WTC11 (cell line): ENCODE results near the gene UBE2M. TPM values are rescaled to one million over a fixed set of nuclear protein-coding genes. Genes with fewer than 3 reads are reported as not detected.

Source experiments
- ATAC-seq: fragments of 200-7000 bp; cut with Tn5 transposase; 2 replicates; pipeline ENCODE4 v1.10.0; 2021; ENCODE audit warnings: mild to moderate bottlenecking, moderate library complexity
- CTCF ChIA-PET: fragments of 300-600 bp; sonication (Branson Sonifier 250); formaldehyde crosslinking; loops from one replicate; lab custom pipeline; 2021; ENCODE audit warnings: antibody characterized with exemption; lab: Charles Lee
- POLR2A ChIA-PET: fragments of 350-600 bp; sonication (Branson Sonifier 250); formaldehyde crosslinking; loops from one replicate; lab custom pipeline; 2021; ENCODE audit warnings: antibody characterized with exemption; lab: Charles Lee
- DNase-seq: peaks from one replicate; pipeline ENCODE4 v3.0.0; 2021; ENCODE audit warnings: low spot score
- H3K27ac Mint-ChIP-seq: 2 replicates; pipeline ENCODE4 v1.8.0; 2021; ENCODE audit warnings: mixed read lengths
- H3K27me3 Mint-ChIP-seq: 2 replicates; pipeline ENCODE4 v1.8.0; 2021; ENCODE audit warnings: low read depth, mild to moderate bottlenecking, moderate library complexity, mixed read lengths
- H3K36me3 Mint-ChIP-seq: 2 replicates; pipeline ENCODE4 v1.8.0; 2021; ENCODE audit warnings: mixed read lengths
- H3K4me1 Mint-ChIP-seq: 2 replicates; pipeline ENCODE4 v1.8.0; 2022; ENCODE audit warnings: mixed read lengths
- H3K4me3 Mint-ChIP-seq: 2 replicates; pipeline ENCODE4 v1.8.0; 2021; ENCODE audit warnings: mild to moderate bottlenecking, moderate library complexity, mixed read lengths
- H3K9me3 Mint-ChIP-seq: 2 replicates; pipeline ENCODE4 v1.8.0; 2021; ENCODE audit warnings: mixed read lengths
- AR ChIP-seq: fragments of 250-450 bp; sonication (Bioruptor Pico); IDR thresholded peaks from 2 replicates; pipeline ENCODE4 v1.9.0; 2021; ENCODE audit warnings: mild to moderate bottlenecking
- CDX4 ChIP-seq: fragments of 250-450 bp; sonication (Bioruptor Pico); IDR thresholded peaks from 2 replicates; pipeline ENCODE4 v1.9.0; 2021; ENCODE audit warnings: moderate library complexity, mild to moderate bottlenecking, inconsistent platforms, borderline replicate concordance
- CTCF ChIP-seq: fragments of 200-600 bp; IDR thresholded peaks from 2 replicates; pipeline ENCODE4 v1.8.0; 2022; ENCODE audit warnings: antibody characterized with exemption
- ELF4 ChIP-seq: sonication (generic); formaldehyde crosslinking; IDR thresholded peaks from 2 replicates; pipeline ENCODE4 v1.8.1; 2022; ENCODE audit warnings: low read depth, mild to moderate bottlenecking, moderate library complexity, missing genetic modification reagents
- GRHL2 ChIP-seq: fragments of 250-450 bp; sonication (Bioruptor Pico); IDR thresholded peaks from 2 replicates; pipeline ENCODE4 v1.8.0; 2022; ENCODE audit warnings: mild to moderate bottlenecking, moderate library complexity; ENCODE audit not compliant: insufficient replicate concordance, severe bottlenecking
- HMGA2 ChIP-seq: fragments of 250-450 bp; sonication (Bioruptor Pico); IDR thresholded peaks from 2 replicates; pipeline ENCODE4 v1.4.0; 2021; ENCODE audit warnings: mild to moderate bottlenecking, moderate library complexity
- IRF2 ChIP-seq: sonication (generic); formaldehyde crosslinking; IDR thresholded peaks from 2 replicates; pipeline ENCODE4 v1.8.0; 2022; ENCODE audit warnings: low read depth, missing genetic modification reagents, borderline replicate concordance
- JUN ChIP-seq: sonication (generic); formaldehyde crosslinking; IDR thresholded peaks from 2 replicates; pipeline ENCODE4 v1.8.0; 2023; ENCODE audit warnings: mild to moderate bottlenecking, missing genetic modification reagents
- NFYB ChIP-seq: sonication (generic); formaldehyde crosslinking; conservative IDR thresholded peaks from 2 replicates; pipeline ENCODE4 v1.8.0; 2022; ENCODE audit warnings: low read depth, missing genetic modification reagents
- NR2C2 ChIP-seq: sonication (generic); formaldehyde crosslinking; IDR thresholded peaks from 2 replicates; pipeline ENCODE4 v1.8.0; 2022; ENCODE audit warnings: mild to moderate bottlenecking, missing genetic modification reagents
- USF1 ChIP-seq: sonication (generic); formaldehyde crosslinking; IDR thresholded peaks from 2 replicates; pipeline ENCODE4 v1.8.0; 2022; ENCODE audit warnings: mild to moderate bottlenecking, missing genetic modification reagents
- ZBTB21 ChIP-seq: sonication (generic); formaldehyde crosslinking; IDR thresholded peaks from 2 replicates; pipeline ENCODE4 v1.8.1; 2023; ENCODE audit warnings: mild to moderate bottlenecking, missing genetic modification reagents, borderline replicate concordance
- ZBTB43 ChIP-seq: sonication (generic); formaldehyde crosslinking; IDR thresholded peaks from 2 replicates; pipeline ENCODE4 v1.8.1; 2023; ENCODE audit warnings: mild to moderate bottlenecking, missing genetic modification reagents
- ZNF121 ChIP-seq: sonication (generic); formaldehyde crosslinking; IDR thresholded peaks from 2 replicates; pipeline ENCODE4 v1.8.0; 2023; ENCODE audit warnings: missing genetic modification reagents
- ZNF138 ChIP-seq: sonication (generic); formaldehyde crosslinking; conservative IDR thresholded peaks from 2 replicates; pipeline ENCODE4 v1.8.1; 2022; ENCODE audit warnings: mild to moderate bottlenecking, moderate library complexity, missing genetic modification reagents
- ZNF281 ChIP-seq: sonication (generic); formaldehyde crosslinking; IDR thresholded peaks from 2 replicates; pipeline ENCODE4 v1.8.0; 2023; ENCODE audit warnings: mild to moderate bottlenecking, missing genetic modification reagents
- ZNF317 ChIP-seq: sonication (generic); formaldehyde crosslinking; IDR thresholded peaks from 2 replicates; pipeline ENCODE4 v1.8.1; 2023; ENCODE audit warnings: low read depth, mild to moderate bottlenecking, moderate library complexity, missing genetic modification reagents, borderline replicate concordance
- ZNF423 ChIP-seq: fragments of 250-450 bp; sonication (Bioruptor Pico); IDR thresholded peaks from 2 replicates; pipeline ENCODE4 v2.1.2; 2022; ENCODE audit warnings: mild to moderate bottlenecking, moderate library complexity
- ZNF425 ChIP-seq: fragments of 250-450 bp; sonication (Bioruptor Pico); conservative IDR thresholded peaks from 2 replicates; pipeline ENCODE4 v1.9.0; 2021; ENCODE audit warnings: mild to moderate bottlenecking
- total RNA-seq: library from RNA; stranded (reverse); gene quantifications from 3 replicates; pipeline ENCODE4 v1.2.3, GENCODE V29; 2021

UBE2M gene
- total RNA-seq, 1 experiment from 2014 or later: 105 TPM

GRCh38 chr19:58555369-58555885 is 3.0 kb downstream of the UBE2M start (continued):
- TF ChIP-seq IRF2 (CRISPR knock-in tag): no peak
- TF ChIP-seq JUN (CRISPR knock-in tag): no peak
- TF ChIP-seq ZNF138: no peak
- no peak for TF ChIP-seq ZNF423 (CRISPR knock-in tag)
- TF ChIP-seq NFYB (CRISPR knock-in tag): no peak
- no peak for TF ChIP-seq GRHL2 (CRISPR knock-in tag)
- TF ChIP-seq ZBTB43: no peak
- no peak for TF ChIP-seq ZBTB21 (CRISPR knock-in tag)
- TF ChIP-seq ZNF425 (CRISPR knock-in tag): no peak
- TF ChIP-seq ZNF317 (CRISPR knock-in tag): no peak
- TF ChIP-seq AR: no peak
- no peak for TF ChIP-seq CTCF
- TF ChIP-seq HMGA2 (CRISPR knock-in tag): no peak
- TF ChIP-seq USF1 (CRISPR knock-in tag): no peak

- H3K9me3 Mint-ChIP-seq: no peaks in the 10 kb centered on the region
- peak; percentile 89; the same call in 1 of the 2 replicates for TF ChIP-seq CDX4 (CRISPR knock-in tag)
- TF ChIP-seq JUN (CRISPR knock-in tag): no peak
- TF ChIP-seq ZNF281 (CRISPR knock-in tag): 0 out of 2 replicates have a peak, but pooled peaks have one; percentile 21
- no peak for TF ChIP-seq ZNF121 (CRISPR knock-in tag)
- no peak for TF ChIP-seq CTCF
- peak; percentile 97 for TF ChIP-seq NR2C2
- no peak for TF ChIP-seq ELF4 (CRISPR knock-in tag)
These were observed 3.7 kb downstream of the UBE2M start, which contains the start of gene CHMP2A for GRCh38 chr19:58554494-58555368. Gene CHMP2A (minus strand): TSS chr19:58555105. CDS start chr19:58554212, 893 bp downstream.

More at GRCh38 chr19:58554494-58555368, 3.7 kb downstream of the UBE2M start, which contains the start of gene CHMP2A:
- Mint-ChIP-seq H3K27ac (peak within 1 kb of the TSS; percentile 99), H3K36me3 (peaks cover 46% of the 10 kb centered on the region), H3K4me1 (peaks cover 33% of the 10 kb centered on the region), H3K4me3 (peak within 1 kb of the TSS; percentile 91), H3K27me3 (peaks cover 5% of the 10 kb centered on the region; the same call in 1 of the 2 replicates)
- POLR2A ChIA-PET: interaction anchor here (0.9 to 3.8 kb wide), 7 partner anchors 10 to 55 kb away, joined by 3 to 34 read pairs (median 4); partner anchors contain the start of genes TRIM28 and ZBTB45
- ATAC-seq (peak; percentile 38), DNase-seq (peak; percentile 99)
- CTCF ChIA-PET: interaction anchor here (1.2 to 3.4 kb wide), 4 partner anchors 11 to 41 kb away, joined by 6 to 38 read pairs (median 19); partner anchors contain the start of genes TRIM28 and ZBTB45
